ENCODE results near the gene RPL41. TPM values are rescaled to one million over a fixed set of nuclear protein-coding genes. Genes with fewer than 3 reads are reported as not detected.

RPL41 gene
- total RNA-seq, 1 experiment from 2014 or later: 4,637 TPM

DNA sequence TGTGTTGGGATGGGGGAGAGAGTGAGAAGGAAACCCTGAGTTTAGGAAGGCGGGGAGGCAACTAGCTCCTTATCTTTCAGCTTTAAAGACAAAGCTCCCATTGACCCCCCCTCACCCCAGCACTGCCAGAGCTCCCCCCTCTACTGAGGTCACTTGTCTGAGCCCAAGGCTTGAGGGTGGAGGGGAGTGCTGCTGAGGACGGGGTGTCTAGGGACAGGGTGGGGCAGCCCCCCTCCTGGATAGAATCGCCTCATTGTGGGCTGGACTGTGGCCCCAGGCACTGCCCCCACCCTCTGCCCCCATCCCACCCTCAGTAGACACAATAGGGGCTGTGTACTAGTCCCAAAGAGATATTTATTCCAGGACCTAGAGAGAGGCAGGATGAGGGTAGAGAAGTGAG is 33.5 kb upstream of the RPL41 start:
- H3K56ac ChIP-seq (ENCODE audit: insufficient read length, low read depth, low read length): no peak overlapping the region
- H3K4me1 Mint-ChIP-seq: peaks cover 19 to 25% of the 10 kb centered on the region in 2 experiments
- no peaks in the 10 kb centered on the region for H3K79me1 ChIP-seq (ENCODE audit: insufficient read depth, low read depth, low read length, poor library complexity, severe bottlenecking)
- no peak overlapping the region for H3K23ac ChIP-seq (ENCODE audit: insufficient read length, low read depth, low read length)
- H3K4me2 ChIP-seq (ENCODE audit: insufficient read depth, insufficient read length, low read length): no peak overlapping the region
- peaks cover 25 to 42% (median 39%) of the 10 kb centered on the region in 3 experiments for H3K36me3 Mint-ChIP-seq (ENCODE audit: insufficient read depth in 1 of 3, low read depth in 3 of 3)
- no peaks in the 10 kb centered on the region; the same call in 1 of the 2 replicates for H3K27me3 ChIP-seq (ENCODE audit: insufficient read depth, low read length)
- H3K27me3 Mint-ChIP-seq (ENCODE audit: low read depth): no peaks in the 10 kb centered on the region
- H3K27ac Mint-ChIP-seq: no peak overlapping the region
- H2BK5ac ChIP-seq (ENCODE audit: insufficient read length, low read length): no peak overlapping the region
- no peak overlapping the region for H3K9ac ChIP-seq (ENCODE audit: extremely low read depth, insufficient read length, low read length)
- H2AK5ac ChIP-seq (ENCODE audit: insufficient read length, low read length): no peak overlapping the region
- H3K79me2 ChIP-seq (ENCODE audit: insufficient read depth, low read length): peaks cover 7% of the 10 kb centered on the region; the same call in 1 of the 2 replicates
- WGBS (ENCODE audit: extremely low coverage, insufficient read length, low lambda C conversion rate): no CpG with 5 or more reads among the region's 3 CpGs
- TF ChIP-seq, protein P1, sequence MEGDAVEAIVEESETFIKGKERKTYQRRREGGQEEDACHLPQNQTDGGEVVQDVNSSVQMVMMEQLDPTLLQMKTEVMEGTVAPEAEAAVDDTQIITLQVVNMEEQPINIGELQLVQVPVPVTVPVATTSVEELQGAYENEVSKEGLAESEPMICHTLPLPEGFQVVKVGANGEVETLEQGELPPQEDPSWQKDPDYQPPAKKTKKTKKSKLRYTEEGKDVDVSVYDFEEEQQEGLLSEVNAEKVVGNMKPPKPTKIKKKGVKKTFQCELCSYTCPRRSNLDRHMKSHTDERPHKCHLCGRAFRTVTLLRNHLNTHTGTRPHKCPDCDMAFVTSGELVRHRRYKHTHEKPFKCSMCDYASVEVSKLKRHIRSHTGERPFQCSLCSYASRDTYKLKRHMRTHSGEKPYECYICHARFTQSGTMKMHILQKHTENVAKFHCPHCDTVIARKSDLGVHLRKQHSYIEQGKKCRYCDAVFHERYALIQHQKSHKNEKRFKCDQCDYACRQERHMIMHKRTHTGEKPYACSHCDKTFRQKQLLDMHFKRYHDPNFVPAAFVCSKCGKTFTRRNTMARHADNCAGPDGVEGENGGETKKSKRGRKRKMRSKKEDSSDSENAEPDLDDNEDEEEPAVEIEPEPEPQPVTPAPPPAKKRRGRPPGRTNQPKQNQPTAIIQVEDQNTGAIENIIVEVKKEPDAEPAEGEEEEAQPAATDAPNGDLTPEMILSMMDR (conservative IDR thresholded peaks at IDR 0.05): no peak
- no peaks in the 10 kb centered on the region for H4K20me1 ChIP-seq (ENCODE audit: control insufficient read depth, insufficient read depth, insufficient read length)
- no peak overlapping the region for H2BK12ac ChIP-seq (ENCODE audit: insufficient read length, low read depth, low read length)
- H2BK120ac ChIP-seq (ENCODE audit: low read depth, low read length, poor library complexity, severe bottlenecking): no peak overlapping the region
- H3K4me1 ChIP-seq (ENCODE audit: insufficient read depth, low read length): 0 out of 2 replicates have a peak, but pooled peaks cover 4% of the 10 kb centered on the region
- no peak overlapping the region for H3T11ph ChIP-seq (ENCODE audit: low read length)
- H4K91ac ChIP-seq (ENCODE audit: insufficient read length, low read depth, low read length): no peak overlapping the region
- H4K8ac ChIP-seq (replicated peaks; ENCODE audit: insufficient read length, low read depth, low read length): no peak overlapping the region
- H2BK20ac ChIP-seq (ENCODE audit: low read depth, low read length, poor library complexity, severe bottlenecking): no peak overlapping the region
- no peak overlapping the region for H2AFZ ChIP-seq (ENCODE audit: low read length)
- no peaks in the 10 kb centered on the region for H3K9me3 Mint-ChIP-seq
- no peak for DNase-seq
- H2BK15ac ChIP-seq (ENCODE audit: low read depth, low read length): no peak overlapping the region
- H3K14ac ChIP-seq (ENCODE audit: insufficient read depth, low read length): no peak overlapping the region
- no peak overlapping the region for H3K4ac ChIP-seq (ENCODE audit: low read depth, low read length)
- no peak overlapping the region for H3K4me3 Mint-ChIP-seq
- H4K5ac ChIP-seq (ENCODE audit: insufficient read length, low read depth, low read length): no peak overlapping the region
- peaks cover 13% of the 10 kb centered on the region for H3K23me2 ChIP-seq (ENCODE audit: insufficient read length, low read depth, low read length, poor library complexity, severe bottlenecking)
- no peak overlapping the region for H3K18ac ChIP-seq (ENCODE audit: insufficient read length, low read depth, low read length)
- no peak overlapping the region for H3K27ac ChIP-seq (ENCODE audit: insufficient read length, low read depth, low read length)
- no peaks in the 10 kb centered on the region for H3K9me3 ChIP-seq (ENCODE audit: control insufficient read depth, low read depth, low read length)
